OCI-LY1 (cell line): ENCODE results near the gene C17orf50.

Experiments used
- EZH2 ChIP-seq: fragments of 200-600 bp; sonication (generic), shearing (Covaris generic); IDR thresholded peaks from 2 replicates; pipeline ENCODE4 v1.8.0; 2017; ENCODE audit warnings: borderline replicate concordance, mixed run types, mild to moderate bottlenecking, antibody characterized with exemption, low read length, moderate library complexity, mixed read lengths
- TF ChIP-seq, protein P1 (sequence below): fragments of 200-600 bp; sonication (generic), shearing (Covaris generic); IDR thresholded peaks from 2 replicates; pipeline ENCODE4 v1.5.1; 2017; ENCODE audit warnings: mild to moderate bottlenecking, antibody characterized with exemption, low read length, moderate library complexity, mixed read lengths

GRCh38 chr17:35731239-35731916 lies 29.3 kb upstream of the C17orf50 start, which contains the start of gene RASL10B:
- TF ChIP-seq, protein P1, sequence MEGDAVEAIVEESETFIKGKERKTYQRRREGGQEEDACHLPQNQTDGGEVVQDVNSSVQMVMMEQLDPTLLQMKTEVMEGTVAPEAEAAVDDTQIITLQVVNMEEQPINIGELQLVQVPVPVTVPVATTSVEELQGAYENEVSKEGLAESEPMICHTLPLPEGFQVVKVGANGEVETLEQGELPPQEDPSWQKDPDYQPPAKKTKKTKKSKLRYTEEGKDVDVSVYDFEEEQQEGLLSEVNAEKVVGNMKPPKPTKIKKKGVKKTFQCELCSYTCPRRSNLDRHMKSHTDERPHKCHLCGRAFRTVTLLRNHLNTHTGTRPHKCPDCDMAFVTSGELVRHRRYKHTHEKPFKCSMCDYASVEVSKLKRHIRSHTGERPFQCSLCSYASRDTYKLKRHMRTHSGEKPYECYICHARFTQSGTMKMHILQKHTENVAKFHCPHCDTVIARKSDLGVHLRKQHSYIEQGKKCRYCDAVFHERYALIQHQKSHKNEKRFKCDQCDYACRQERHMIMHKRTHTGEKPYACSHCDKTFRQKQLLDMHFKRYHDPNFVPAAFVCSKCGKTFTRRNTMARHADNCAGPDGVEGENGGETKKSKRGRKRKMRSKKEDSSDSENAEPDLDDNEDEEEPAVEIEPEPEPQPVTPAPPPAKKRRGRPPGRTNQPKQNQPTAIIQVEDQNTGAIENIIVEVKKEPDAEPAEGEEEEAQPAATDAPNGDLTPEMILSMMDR, result no peak
- TF ChIP-seq EZH2, result no peak
